Osteoblast (primary cell): Measurements from ENCODE around the gene TRIM60. TPM values are rescaled to one million over a fixed set of nuclear protein-coding genes. Genes with fewer than 3 reads are reported as not detected.

ENCODE experiments used
- DNase-seq: peaks from one replicate; pipeline ENCODE4 v3.0.0; 2011; ENCODE audit warnings: low spot score, mixed read lengths; ENCODE audit not compliant: insufficient read length; ENCODE audit errors: missing footprints
- H2AFZ ChIP-seq: 2 replicates; pipeline ENCODE4 v1.6.0; 2011; ENCODE audit warnings: mild to moderate bottlenecking, low read length
- H3K27ac ChIP-seq: 2 replicates; pipeline ENCODE4 v1.5.1; 2011; ENCODE audit warnings: mild to moderate bottlenecking, low read depth, low read length, moderate library complexity
- H3K27me3 ChIP-seq: 2 replicates; pipeline ENCODE4 v1.6.0; 2012; ENCODE audit warnings: mild to moderate bottlenecking, control low read depth, inconsistent platforms, low read length, moderate library complexity; ENCODE audit not compliant: insufficient read depth
- H3K36me3 ChIP-seq: 2 replicates; pipeline ENCODE4 v1.5.1; 2011; ENCODE audit warnings: mild to moderate bottlenecking, low read length, control low read depth, moderate library complexity; ENCODE audit not compliant: insufficient read depth
- H3K4me1 ChIP-seq: 2 replicates; pipeline ENCODE4 v1.5.1; 2011; ENCODE audit warnings: mild to moderate bottlenecking, low read length, control low read depth, moderate library complexity; ENCODE audit not compliant: insufficient read depth
- H3K4me2 ChIP-seq: 2 replicates; pipeline ENCODE4 v1.6.0; 2011; ENCODE audit warnings: mild to moderate bottlenecking, low read length; ENCODE audit not compliant: insufficient read depth
- H3K4me3 ChIP-seq: fragments of 200-600 bp; sonication (generic); 3 replicates; pipeline ENCODE4 v1.5.1; 2012; ENCODE audit warnings: mild to moderate bottlenecking, low read length, inconsistent platforms; ENCODE audit not compliant: insufficient read depth
- H3K79me2 ChIP-seq: 2 replicates; pipeline ENCODE4 v1.6.0; 2012; ENCODE audit warnings: mild to moderate bottlenecking, low read length, control low read depth, inconsistent platforms; ENCODE audit not compliant: insufficient read depth
- H3K9me3 ChIP-seq: 2 replicates; pipeline ENCODE4 v1.5.1; 2011; ENCODE audit warnings: low read depth, low read length, control low read depth
- H4K20me1 ChIP-seq: 2 replicates; pipeline ENCODE4 v1.6.0; 2012; ENCODE audit warnings: mild to moderate bottlenecking, low read length, control low read depth; ENCODE audit not compliant: insufficient read depth
- small RNA-seq: library from RNA; depleted of rRNA; stranded (forward); fragments of <200 nt; gene quantifications from one replicate; pipeline ENCODE3, GENCODE V24; 2012
- total RNA-seq: library from RNA; depleted of rRNA; stranded (reverse); fragments of >200 nt; gene quantifications from 2 replicates; pipeline ENCODE4 v1.2.3, GENCODE V29; 2012
- TF ChIP-seq, protein P1 (sequence below): IDR thresholded peaks from 2 replicates; pipeline ENCODE4 v1.5.1; 2011; ENCODE audit warnings: mild to moderate bottlenecking, low read depth, low read length, moderate library complexity; ENCODE audit errors: extremely low read depth

Gene TRIM60
- total RNA-seq, 1 donor: not detected

DNA sequence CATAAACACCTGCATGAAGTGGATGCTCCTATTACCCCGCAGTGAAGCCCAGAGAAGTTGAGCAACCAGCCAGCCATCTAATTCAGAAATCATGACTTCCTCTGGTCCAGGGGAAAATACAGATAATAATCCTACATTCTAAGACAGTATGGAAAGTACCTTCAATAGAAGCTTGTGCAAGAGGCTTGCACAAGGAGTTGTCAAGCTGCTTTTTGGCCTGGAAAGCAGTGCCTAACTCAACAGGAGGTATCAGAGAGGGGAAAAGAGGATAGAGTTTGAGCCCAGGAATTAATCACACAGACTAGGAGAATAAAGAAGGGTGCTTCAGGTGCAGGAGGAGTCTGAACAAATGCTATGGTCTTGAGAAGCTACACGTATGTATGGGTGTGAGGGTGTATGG, 54.1 kb downstream of the TRIM60 start:
- DNase-seq: no peak
- H3K9me3 ChIP-seq: no peaks in the 10 kb centered on the region
- no peak overlapping the region for H2AFZ ChIP-seq
- peaks cover 5% of the 10 kb centered on the region for H3K36me3 ChIP-seq
- H3K4me2 ChIP-seq: no peak overlapping the region
- no peak overlapping the region for H3K27ac ChIP-seq
- TF ChIP-seq, protein P1, sequence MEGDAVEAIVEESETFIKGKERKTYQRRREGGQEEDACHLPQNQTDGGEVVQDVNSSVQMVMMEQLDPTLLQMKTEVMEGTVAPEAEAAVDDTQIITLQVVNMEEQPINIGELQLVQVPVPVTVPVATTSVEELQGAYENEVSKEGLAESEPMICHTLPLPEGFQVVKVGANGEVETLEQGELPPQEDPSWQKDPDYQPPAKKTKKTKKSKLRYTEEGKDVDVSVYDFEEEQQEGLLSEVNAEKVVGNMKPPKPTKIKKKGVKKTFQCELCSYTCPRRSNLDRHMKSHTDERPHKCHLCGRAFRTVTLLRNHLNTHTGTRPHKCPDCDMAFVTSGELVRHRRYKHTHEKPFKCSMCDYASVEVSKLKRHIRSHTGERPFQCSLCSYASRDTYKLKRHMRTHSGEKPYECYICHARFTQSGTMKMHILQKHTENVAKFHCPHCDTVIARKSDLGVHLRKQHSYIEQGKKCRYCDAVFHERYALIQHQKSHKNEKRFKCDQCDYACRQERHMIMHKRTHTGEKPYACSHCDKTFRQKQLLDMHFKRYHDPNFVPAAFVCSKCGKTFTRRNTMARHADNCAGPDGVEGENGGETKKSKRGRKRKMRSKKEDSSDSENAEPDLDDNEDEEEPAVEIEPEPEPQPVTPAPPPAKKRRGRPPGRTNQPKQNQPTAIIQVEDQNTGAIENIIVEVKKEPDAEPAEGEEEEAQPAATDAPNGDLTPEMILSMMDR: no peak
- no peaks in the 10 kb centered on the region for H3K4me1 ChIP-seq
- no peaks in the 10 kb centered on the region for H3K79me2 ChIP-seq
- no peaks in the 10 kb centered on the region for H3K27me3 ChIP-seq
- no peak overlapping the region for H3K4me3 ChIP-seq
- H4K20me1 ChIP-seq: no peaks in the 10 kb centered on the region

- no peak overlapping the region for H3K4me2 ChIP-seq
- DNase-seq: no peak
- TF ChIP-seq, protein P1: no peak
- no peaks in the 10 kb centered on the region for H3K79me2 ChIP-seq
- H3K4me1 ChIP-seq: no peaks in the 10 kb centered on the region
- H2AFZ ChIP-seq: no peak overlapping the region
- no peaks in the 10 kb centered on the region for H3K9me3 ChIP-seq
- H3K27me3 ChIP-seq: no peaks in the 10 kb centered on the region
- H4K20me1 ChIP-seq: no peaks in the 10 kb centered on the region
- H3K27ac ChIP-seq: no peak overlapping the region
- H3K4me3 ChIP-seq: no peak overlapping the region
- H3K36me3 ChIP-seq: peaks cover 5% of the 10 kb centered on the region
Observed at GRCh38 chr4:165088366-165088765, 56.6 kb downstream of the TRIM60 start.

Small RNA genes lying within 50 kb of the gene (small RNA-seq; reads per million reads assigned to genes)
- not detected for gene AC106872.12

Other genes starting within 250 kb of the TRIM60 start
- gene APELA, start 154.8 kb upstream of the TRIM60 start, total RNA-seq: 0.29 TPM in 1 of 2 replicates, not detected in the other
- gene TRIM61, start 54.3 kb upstream of the TRIM60 start, total RNA-seq: 3.8 and 4.7 TPM in 2 replicates
- gene TRIM75, start 21.9 kb downstream of the TRIM60 start, total RNA-seq: not detected in 2 replicates
- gene TMEM192, start 80.9 kb downstream of the TRIM60 start, total RNA-seq: 17.4 and 18.3 TPM in 2 replicates
- gene KLHL2, start 175.6 kb downstream of the TRIM60 start, total RNA-seq: 11.8 and 13.4 TPM in 2 replicates